Fibroblast of skin of scalp (primary cell): ENCODE data around the gene SLC23A3.

Experiments
- DNase-seq: peaks from one replicate; pipeline ENCODE4 v3.0.0-alpha.2; 2013

SLC23A3 gene

GRCh38 chr2:219175928-219176817 lies 6.3 kb upstream of the SLC23A3 start:
- DNase-seq, result peak; percentile 46

- DNase-seq, result no peak
These were observed 5.7 kb upstream of the SLC23A3 start for GRCh38 chr2:219175486-219175885.

GRCh38 chr2:219174801-219175200 lies 5.0 kb upstream of the SLC23A3 start:
- DNase-seq, result no peak

GRCh38 chr2:219174146-219174545 lies 4.3 kb upstream of the SLC23A3 start:
- DNase-seq, result no peak

GRCh38 chr2:219173176-219173575 lies 3.3 kb upstream of the SLC23A3 start:
- no peak for DNase-seq

GRCh38 chr2:219172231-219173154 lies 2.7 kb upstream of the SLC23A3 start:
- no peak for DNase-seq

- peak; percentile 87 for DNase-seq
These were observed 1.4 kb upstream of the SLC23A3 start for GRCh38 chr2:219171231-219171651.

- no peak for DNase-seq
These were observed 897 bp downstream of the SLC23A3 start for GRCh38 chr2:219168932-219169331.

- DNase-seq, result no peak
These were observed 1.3 kb downstream of the SLC23A3 start for GRCh38 chr2:219168526-219168925.

GRCh38 chr2:219167997-219168396 lies 1.8 kb downstream of the SLC23A3 start:
- DNase-seq, result no peak

- DNase-seq, result no peak
These were observed 4.5 kb downstream of the SLC23A3 start for GRCh38 chr2:219165058-219165911.

- no peak for DNase-seq
These were observed 6.7 kb downstream of the SLC23A3 start for GRCh38 chr2:219163156-219163555.

- DNase-seq, result no peak
These were observed 8.7 kb downstream of the SLC23A3 start for GRCh38 chr2:219161097-219161496.

GRCh38 chr2:219160186-219161017 lies 9.4 kb downstream of the SLC23A3 start, which contains the start of gene NHEJ1:
Gene NHEJ1, minus strand, starts transcription at chr2:219160815. Its CDS starts 2,453 bp downstream, at chr2:219158362.
- DNase-seq, result peak; percentile 95

GRCh38 chr2:219159771-219160185 lies 10.1 kb downstream of the SLC23A3 start:
- DNase-seq, result no peak

GRCh38 chr2:219158586-219158985 lies 11.2 kb downstream of the SLC23A3 start:
- peak; percentile 52 for DNase-seq

- DNase-seq, result no peak
These were observed 11.8 kb downstream of the SLC23A3 start for GRCh38 chr2:219158025-219158424.

- no peak for DNase-seq
These were observed 12.4 kb downstream of the SLC23A3 start for GRCh38 chr2:219157396-219157795.

- peak; percentile 74 for DNase-seq
These were observed 14.7 kb downstream of the SLC23A3 start for GRCh38 chr2:219155054-219155644.

- no peak for DNase-seq
These were observed 20.2 kb downstream of the SLC23A3 start for GRCh38 chr2:219149667-219150066.

GRCh38 chr2:219142329-219142728 lies 27.5 kb downstream of the SLC23A3 start:
- DNase-seq, result peak; percentile 88
